H1 (cell line): ENCODE measurements around the gene ASIC2. TPM values are rescaled to one million over a fixed set of nuclear protein-coding genes. Genes with fewer than 3 reads are reported as not detected.

ENCODE experiments used
- CTCF ChIA-PET: fragments of 300-600 bp; sonication (Branson Sonifier 250); formaldehyde crosslinking; loops from one replicate; lab custom pipeline; 2021; ENCODE audit not compliant: partially characterized antibody; lab: Charles Lee
- POLR2A ChIA-PET: fragments of 300-600 bp; sonication (Branson Sonifier 250); formaldehyde crosslinking; loops from one replicate; lab custom pipeline; 2021; ENCODE audit warnings: inconsistent platforms; ENCODE audit not compliant: partially characterized antibody; lab: Charles Lee
- DNase-seq, 2 experiments: peaks; one replicate each; pipeline versions ENCODE4 v3.0.0 to v3.0.0-alpha.2; 2010 to 2022; ENCODE audit warnings: low spot score in 2 of 2, low read depth in 1 of 2, mixed read lengths in 1 of 2
- FAIRE-seq: peaks from 2 replicates; lab custom pipeline; 2011; peaks lifted over from hg19 to GRCh38; lab: Jason Lieb, UNC
- H2AFZ ChIP-seq: 2 replicates; pipeline ENCODE4 v1.8.1; 2012; ENCODE audit warnings: low read length, inconsistent platforms
- H2AK5ac ChIP-seq: 2 replicates; pipeline ENCODE4 v1.6.1; 2013; ENCODE audit warnings: low read depth, low read length
- H2BK120ac ChIP-seq: replicated peaks from 2 replicates; pipeline ENCODE3; 2013; ENCODE audit warnings: low read depth, low read length, inconsistent platforms
- H2BK12ac ChIP-seq: 2 replicates; pipeline ENCODE4 v1.6.1; 2013; ENCODE audit warnings: low read depth, low read length
- H2BK15ac ChIP-seq: 2 replicates; pipeline ENCODE4 v1.6.1; 2013; ENCODE audit warnings: low read length
- H2BK20ac ChIP-seq: 2 replicates; pipeline ENCODE4 v1.6.1; 2013; ENCODE audit warnings: low read length
- H2BK5ac ChIP-seq: 2 replicates; pipeline ENCODE4 v1.6.1; 2013; ENCODE audit warnings: low read depth, low read length
- H3K14ac ChIP-seq: 2 replicates; pipeline ENCODE4 v1.6.1; 2013; ENCODE audit warnings: inconsistent platforms; ENCODE audit not compliant: insufficient read length
- H3K18ac ChIP-seq: 2 replicates; pipeline ENCODE4 v1.6.1; 2013; ENCODE audit warnings: low read length; ENCODE audit errors: extremely low read depth
- H3K23ac ChIP-seq: 2 replicates; pipeline ENCODE4 v1.6.1; 2013; ENCODE audit warnings: inconsistent platforms; ENCODE audit not compliant: insufficient read length
- H3K23me2 ChIP-seq: 2 replicates; pipeline ENCODE4 v1.6.1; 2013; ENCODE audit warnings: low read depth, low read length
- H3K27ac ChIP-seq: 2 replicates; pipeline ENCODE4 v1.6.1; 2011; ENCODE audit warnings: low read depth, low read length, inconsistent platforms
- H3K27me3 ChIP-seq, 4 experiments: replicated peaks in 1 of 4; 1 replicate in 1 of 4; 2 replicates in 3 of 4; pipeline versions ENCODE4 v1.6.1 to v1.8.1; 2011 to 2013; ENCODE audit warnings: low read length in 3 of 4, mild to moderate bottlenecking in 3 of 4, inconsistent platforms in 2 of 4, mixed read lengths in 2 of 4, moderate library complexity in 1 of 4; ENCODE audit not compliant: control insufficient read depth in 3 of 4, insufficient read depth in 3 of 4; ENCODE audit errors: extremely low read depth in 1 of 4
- H3K36me3 ChIP-seq, 4 experiments: 2 replicates each; pipeline versions ENCODE4 v1.6.1 to v1.8.1; 2011 to 2013; ENCODE audit warnings: mild to moderate bottlenecking in 4 of 4, low read length in 3 of 4, moderate library complexity in 2 of 4, control low read depth in 1 of 4, inconsistent platforms in 1 of 4; ENCODE audit not compliant: insufficient read depth in 4 of 4, control insufficient read depth in 2 of 4
- H3K4ac ChIP-seq: replicated peaks from 2 replicates; pipeline ENCODE3; 2013; ENCODE audit warnings: low read length, low read depth, mixed read lengths, inconsistent platforms; ENCODE audit not compliant: insufficient read length
- H3K4me1 ChIP-seq, 4 experiments: replicated peaks in 1 of 4; 1 replicate in 1 of 4; 2 replicates in 3 of 4; pipeline versions ENCODE4 v1.6.1 to v1.8.1; 2011 to 2013; ENCODE audit warnings: low read length in 3 of 4, inconsistent platforms in 2 of 4, mixed read lengths in 1 of 4; ENCODE audit not compliant: insufficient read depth in 4 of 4, control insufficient read depth in 3 of 4
- H3K4me2 ChIP-seq, 2 experiments: 2 replicates each; pipeline versions ENCODE4 v1.6.1 to v1.8.1; 2011 to 2013; ENCODE audit warnings: low read depth in 2 of 2, low read length in 2 of 2, control low read depth in 1 of 2, inconsistent platforms in 1 of 2, mild to moderate bottlenecking in 1 of 2; ENCODE audit not compliant: insufficient read depth in 1 of 2
- H3K4me3 ChIP-seq, 4 experiments: fragments of 200-600, 300-600 bp in 1 of 4; sonication (generic), shearing (Covaris generic), sonication (Bioruptor Twin) in 1 of 4; 2 replicates each; pipeline versions ENCODE4 v1.5.1 to v1.8.1; 2011 to 2016; ENCODE audit warnings: low read length in 4 of 4, low read depth in 3 of 4, control low read depth in 2 of 4, inconsistent platforms in 2 of 4, mild to moderate bottlenecking in 2 of 4, mixed read lengths in 1 of 4, moderate library complexity in 1 of 4; ENCODE audit not compliant: insufficient read depth in 2 of 4; ENCODE audit errors: extremely low read depth in 1 of 4
- H3K56ac ChIP-seq: replicated peaks from 2 replicates; pipeline ENCODE3; 2013; ENCODE audit warnings: low read depth, mild to moderate bottlenecking, mixed read lengths, low read length, inconsistent platforms; ENCODE audit not compliant: insufficient read length
- H3K79me1 ChIP-seq: 2 replicates; pipeline ENCODE4 v1.6.1; 2013; ENCODE audit warnings: low read depth, low read length, control low read depth
- H3K79me2 ChIP-seq, 2 experiments: 2 replicates each; pipeline versions ENCODE4 v1.6.1 to v1.8.1; 2012 to 2013; ENCODE audit warnings: low read length in 2 of 2, mild to moderate bottlenecking in 2 of 2, inconsistent platforms in 1 of 2; ENCODE audit not compliant: insufficient read depth in 2 of 2, control insufficient read depth in 1 of 2
- H3K9ac ChIP-seq, 4 experiments: replicated peaks in 1 of 4; 1 replicate in 1 of 4; 2 replicates in 3 of 4; pipeline versions ENCODE4 v1.6.1 to v1.8.1; 2011 to 2013; ENCODE audit warnings: low read depth in 3 of 4, low read length in 3 of 4, control low read depth in 2 of 4, mild to moderate bottlenecking in 2 of 4, moderate library complexity in 2 of 4, inconsistent platforms in 1 of 4; ENCODE audit errors: extremely low read depth in 1 of 4
- H3K9me3 ChIP-seq, 2 experiments: 2 replicates each; pipeline versions ENCODE4 v1.6.1 to v1.8.1; 2012 to 2013; ENCODE audit warnings: mild to moderate bottlenecking in 2 of 2, moderate library complexity in 2 of 2, control low read depth in 1 of 2, inconsistent platforms in 1 of 2, low read depth in 1 of 2, low read length in 1 of 2, mixed read lengths in 1 of 2; ENCODE audit not compliant: insufficient read depth in 2 of 2
- H4K20me1 ChIP-seq, 2 experiments: replicated peaks in 1 of 2; 2 replicates each; pipeline versions ENCODE3 to v1.8.1; 2011 to 2013; ENCODE audit warnings: inconsistent platforms in 2 of 2, low read length in 2 of 2, mild to moderate bottlenecking in 1 of 2; ENCODE audit not compliant: insufficient read depth in 2 of 2, control insufficient read depth in 1 of 2
- H4K5ac ChIP-seq: 2 replicates; pipeline ENCODE4 v1.6.1; 2013; ENCODE audit warnings: low read length, low read depth, mixed read lengths, inconsistent platforms; ENCODE audit not compliant: insufficient read length
- H4K8ac ChIP-seq: 2 replicates; pipeline ENCODE4 v1.8.0; 2013; ENCODE audit warnings: mild to moderate bottlenecking, moderate library complexity, low read length, inconsistent platforms; ENCODE audit not compliant: insufficient read depth; ENCODE audit errors: extremely low read depth
- H4K91ac ChIP-seq: replicated peaks from 2 replicates; pipeline ENCODE3; 2013; ENCODE audit warnings: low read length, mixed read lengths, inconsistent platforms; ENCODE audit not compliant: insufficient read length
- E2F6 ChIP-seq: IDR thresholded peaks from 2 replicates; pipeline ENCODE4 v1.6.1; 2012; ENCODE audit warnings: inconsistent platforms
- NANOG ChIP-seq: IDR thresholded peaks from 2 replicates; pipeline ENCODE4 v1.6.1; 2011; ENCODE audit warnings: low read length, low read depth, mild to moderate bottlenecking, inconsistent platforms; ENCODE audit not compliant: insufficient read depth, poor library complexity, severe bottlenecking
- SAP30 ChIP-seq: fragments of 300-600 bp; sonication (generic); IDR thresholded peaks from 2 replicates; pipeline ENCODE4 v1.7.1; 2012; ENCODE audit warnings: low read length, moderate library complexity, mild to moderate bottlenecking, inconsistent platforms; ENCODE audit not compliant: insufficient read depth, insufficient replicate concordance
- SIN3A ChIP-seq, 2 experiments: IDR thresholded peaks in 1 of 2; conservative IDR thresholded peaks in 1 of 2; 2 replicates each; pipeline ENCODE4 v1.6.1; 2011 to 2012; ENCODE audit warnings: low read length in 2 of 2, improper control_type of control experiment in 1 of 2, low read depth in 1 of 2, mild to moderate bottlenecking in 1 of 2
- TCF12 ChIP-seq: IDR thresholded peaks from 2 replicates; pipeline ENCODE4 v1.6.1; 2011; ENCODE audit warnings: low read depth, mild to moderate bottlenecking, low read length
- WGBS, 2 experiments: shearing (Covaris generic) in 1 of 2; methylation state at CpG; one replicate each; pipeline versions ENCODE4 v1.1.6 to v1.1.7; 2013 to 2015; ENCODE audit warnings: low lambda C conversion rate in 2 of 2, mixed read lengths in 2 of 2, inconsistent platforms in 1 of 2, low coverage in 1 of 2, missing lambda C conversion rate in 1 of 2; ENCODE audit not compliant: insufficient replicate concordance in 2 of 2, insufficient coverage in 1 of 2, insufficient read length in 1 of 2; ENCODE audit errors: extremely low coverage in 1 of 2, missing lambda C conversion rate in 1 of 2; 5-methylcytosine and 5-hydroxymethylcytosine counted together
- polyA plus RNA-seq, 7 experiments: library from polyadenylated mRNA; depleted of rRNA in 3 of 7; stranded (reverse) in 5 of 7; unstranded in 2 of 7; fragments of >200 nt in 5 of 7; fragments of 200-250 nt in 2 of 7; gene quantifications; 1 replicate in 5 of 7; 2 replicates in 1 of 7; 4 replicates in 1 of 7; pipeline versions ENCODE4 v1.2.1 to v1.2.3, GENCODE V29; 2011 to 2013; ENCODE audit warnings: missing spikeins in 2 of 7, mixed read lengths in 2 of 7
- total RNA-seq: library from RNA; stranded (reverse); fragmentation: NEBNext Ultra II Directional; extraction: Animal tissue kit (Norgen Biotek cat#: 25700); gene quantifications from 2 replicates; pipeline ENCODE4 v1.2.1, GENCODE V29; 2021

The ASIC2 gene
- total and polyA plus RNA-seq, 2 of the 8 experiments (the other 6 are each of a cell fraction or from before 2014, with no cell fraction given): 0.86 to 1.2 TPM

- Histone ChIP-seq H4K91ac (no peak overlapping the region), H3K4me2 (no peak overlapping the region), H4K20me1 (no peaks in the 10 kb centered on the region), H3K4me3 (no peak overlapping the region), H2BK5ac (no peak overlapping the region), H3K56ac (no peak overlapping the region), H3K18ac (no peak overlapping the region), H3K4ac (no peak overlapping the region), H2BK20ac (no peak overlapping the region), H3K4me1 (peaks cover 0 to 6% (median 2%) of the 10 kb centered on the region in 4 experiments; a peak in 4 of 7 replicates), H2AFZ (no peak overlapping the region), H3K79me1 (no peaks in the 10 kb centered on the region), H3K9ac (no peak overlapping the region), H4K5ac (no peak overlapping the region), H3K23ac (no peak overlapping the region), H3K14ac (no peak overlapping the region), H4K8ac (no peak overlapping the region), H3K27me3 (peaks cover 0 to 1% (median 0%) of the 10 kb centered on the region in 4 experiments; a peak in 4 of 7 replicates), H2AK5ac (no peak overlapping the region), H3K36me3 (no peaks in the 10 kb centered on the region), H2BK120ac (no peak overlapping the region), H2BK12ac (no peak overlapping the region), H3K79me2 (no peaks in the 10 kb centered on the region), H3K9me3 (no peaks in the 10 kb centered on the region), H3K23me2 (no peaks in the 10 kb centered on the region), H3K27ac (no peak overlapping the region), H2BK15ac (no peak overlapping the region)
- FAIRE-seq (no peak), DNase-seq (no peak)
- TF ChIP-seq SIN3A (conservative IDR thresholded peaks at IDR 0.05 in 1 of 2, IDR thresholded peaks at IDR 0.05 in 1 of 2; ENCODE audit: low read depth in 1 of 2, low read length in 2 of 2): no peak
- TF ChIP-seq SAP30: no peak
- TF ChIP-seq E2F6: no peak
- TF ChIP-seq NANOG: no peak
- no peak for TF ChIP-seq TCF12
- ChIA-PET CTCF (interaction anchor here (1.2 kb wide), 1 partner anchor 12 kb away, joined by 3 read pairs; no protein-coding TSS in a partner anchor), POLR2A (no interaction called here)
- WGBS, 2 experiments: 83% methylated on average over 6 of the region's 6 CpGs; no CpG with 5 or more reads in 1 of the 2 experiments
Measured at GRCh38 chr17:33262266-33263123, 30.6 kb downstream of the ASIC2 start.
